Muscle of arm (tissue), 12 donors: ENCODE results near the gene PRIMA1. TPM values are rescaled to one million over a fixed set of nuclear protein-coding genes. Genes with fewer than 3 reads are reported as not detected.

Experiments
- DNase-seq: peaks from one replicate; pipeline ENCODE4 v3.0.0-alpha.2; 2013
- polyA plus RNA-seq, 12 donors: library from polyadenylated mRNA; unstranded; fragments of 120-200 nt; gene quantifications; one replicate each; pipeline ENCODE4 v1.2.1, GENCODE V29; 2013; ENCODE audit not compliant: insufficient read length in 12 of 12

PRIMA1 gene
- polyA plus RNA-seq, 12 donors: 2.0 to 7.5 (median 3.9) TPM; not detected in 1

GRCh38 chr14:93797071-93797470 lies 8.8 kb upstream of the PRIMA1 start:
- DNase-seq: no peak

- no peak for DNase-seq
Observed at GRCh38 chr14:93794756-93795155, 6.5 kb upstream of the PRIMA1 start.

GRCh38 chr14:93793555-93794324 lies 5.5 kb upstream of the PRIMA1 start:
- no peak for DNase-seq

GRCh38 chr14:93792391-93792790 lies 4.1 kb upstream of the PRIMA1 start:
- no peak for DNase-seq

GRCh38 chr14:93790966-93791365 lies 2.7 kb upstream of the PRIMA1 start:
- DNase-seq: no peak

GRCh38 chr14:93789228-93790130 lies 1.2 kb upstream of the PRIMA1 start:
- DNase-seq: no peak

- DNase-seq: peak; percentile 12
Observed at GRCh38 chr14:93788543-93789227, 400 bp upstream of the PRIMA1 start.

GRCh38 chr14:93787465-93788292 lies 606 bp downstream of the PRIMA1 start:
- DNase-seq: no peak

GRCh38 chr14:93785423-93785822 lies 2.9 kb downstream of the PRIMA1 start:
- no peak for DNase-seq

GRCh38 chr14:93784878-93785277 lies 3.4 kb downstream of the PRIMA1 start:
- DNase-seq: no peak

- DNase-seq: no peak
Observed at GRCh38 chr14:93780813-93781400, 7.4 kb downstream of the PRIMA1 start.

- no peak for DNase-seq
Observed at GRCh38 chr14:93778856-93779629, 9.2 kb downstream of the PRIMA1 start.

GRCh38 chr14:93778453-93778852 lies 9.8 kb downstream of the PRIMA1 start:
- no peak for DNase-seq

GRCh38 chr14:93775744-93776143 lies 12.5 kb downstream of the PRIMA1 start:
- no peak for DNase-seq

GRCh38 chr14:93775158-93775557 lies 13.1 kb downstream of the PRIMA1 start:
- DNase-seq: no peak

- DNase-seq: no peak
Observed at GRCh38 chr14:93772263-93772662, 16.0 kb downstream of the PRIMA1 start.

- no peak for DNase-seq
Observed at GRCh38 chr14:93765970-93766369, 22.3 kb downstream of the PRIMA1 start.

GRCh38 chr14:93765155-93765554 lies 23.1 kb downstream of the PRIMA1 start:
- no peak for DNase-seq

GRCh38 chr14:93764211-93764659 lies 24.1 kb downstream of the PRIMA1 start:
- no peak for DNase-seq

GRCh38 chr14:93759719-93760307 lies 28.5 kb downstream of the PRIMA1 start:
- DNase-seq: peak; percentile 30
